RPMI7951 (cell line): Measurements from ENCODE around the gene RSPO1. TPM values are rescaled to one million over a fixed set of nuclear protein-coding genes. Genes with fewer than 3 reads are reported as not detected.

Experiments used
- DNase-seq: peaks from one replicate; pipeline ENCODE4 v3.0.0-alpha.2; 2012; ENCODE audit warnings: low read depth
- total RNA-seq: library from RNA; depleted of rRNA; stranded (reverse); fragments of >200 nt; shearing (Covaris generic); gene quantifications from 2 replicates; pipeline ENCODE4 v1.2.3, GENCODE V29; 2014; rRNA removed

The RSPO1 gene
- total RNA-seq, 1 experiment from 2014 or later = not detected

GRCh38 chr1:37567023-37567422 lies 67.7 kb downstream of the RSPO1 start:
- no peak for DNase-seq

- DNase-seq = no peak
Measured at GRCh38 chr1:37564892-37565291, 69.8 kb downstream of the RSPO1 start.

- DNase-seq = no peak
Measured at GRCh38 chr1:37562984-37563383, 71.7 kb downstream of the RSPO1 start.

Other genes with a start within 250 kb of the RSPO1 start
- gene ZC3H12A, start 160.3 kb downstream of the RSPO1 start, total RNA-seq = 4.6 and 7.3 TPM in 2 replicates
- gene MEAF6, start 120.1 kb downstream of the RSPO1 start, total RNA-seq = 85.5 and 91.0 TPM in 2 replicates
- gene SNIP1, start 80.6 kb downstream of the RSPO1 start, total RNA-seq = 12.9 and 19.2 TPM in 2 replicates
- 5.7 and 5.9 TPM in 2 replicates for gene DNALI1, start 78.0 kb downstream of the RSPO1 start, total RNA-seq
- gene GNL2, start 39.0 kb downstream of the RSPO1 start, total RNA-seq = 61.0 and 76.7 TPM in 2 replicates
- gene CDCA8, start 57.6 kb upstream of the RSPO1 start, total RNA-seq = 42.8 and 48.3 TPM in 2 replicates
- gene EPHA10, start 130.2 kb upstream of the RSPO1 start, total RNA-seq = not detected in 2 replicates
- 5.6 and 8.2 TPM in 2 replicates for gene MANEAL, start 159.0 kb upstream of the RSPO1 start, total RNA-seq
- 52.4 and 68.3 TPM in 2 replicates for gene C1orf122, start 172.9 kb upstream of the RSPO1 start, total RNA-seq
- gene YRDC, start 173.3 kb upstream of the RSPO1 start, total RNA-seq = 23.7 and 25.7 TPM in 2 replicates
- 3.0 and 3.5 TPM in 2 replicates for gene MTF1, start 224.7 kb upstream of the RSPO1 start, total RNA-seq